SW480 (cell line): ENCODE data around the gene CAMTA1.

Experiments used
- DNase-seq: peaks from one replicate; pipeline ENCODE4 v3.0.0-alpha.2; 2016; ENCODE audit warnings: low spot score

CAMTA1 gene

GRCh38 chr1:7388141-7388487 lies 602.9 kb downstream of the CAMTA1 start:
- no peak for DNase-seq

- no peak for DNase-seq
Measured at GRCh38 chr1:7388488-7389185, 603.4 kb downstream of the CAMTA1 start.

- DNase-seq: no peak
Measured at GRCh38 chr1:7389201-7389905, 604.1 kb downstream of the CAMTA1 start.

- DNase-seq: no peak
Measured at GRCh38 chr1:7389906-7390603, 604.8 kb downstream of the CAMTA1 start.

GRCh38 chr1:7390604-7391000 lies 605.3 kb downstream of the CAMTA1 start:
- no peak for DNase-seq

- no peak for DNase-seq
Measured at GRCh38 chr1:7393136-7393535, 607.9 kb downstream of the CAMTA1 start.

- DNase-seq: no peak
Measured at GRCh38 chr1:7395251-7395650, 610.0 kb downstream of the CAMTA1 start.

GRCh38 chr1:7398982-7399381 lies 613.7 kb downstream of the CAMTA1 start:
- no peak for DNase-seq

GRCh38 chr1:7399514-7400125 lies 614.4 kb downstream of the CAMTA1 start:
- no peak for DNase-seq

GRCh38 chr1:7400566-7400965 lies 615.3 kb downstream of the CAMTA1 start:
- no peak for DNase-seq

- DNase-seq: peak; percentile 95
Measured at GRCh38 chr1:7401814-7402547, 616.7 kb downstream of the CAMTA1 start.

- DNase-seq: no peak
Measured at GRCh38 chr1:7402548-7402850, 617.2 kb downstream of the CAMTA1 start.

- DNase-seq: no peak
Measured at GRCh38 chr1:7403265-7404045, 618.2 kb downstream of the CAMTA1 start.

GRCh38 chr1:7404046-7404742 lies 618.9 kb downstream of the CAMTA1 start:
- DNase-seq: no peak

- no peak for DNase-seq
Measured at GRCh38 chr1:7405844-7406500, 620.7 kb downstream of the CAMTA1 start.

GRCh38 chr1:7406641-7407543 lies 621.6 kb downstream of the CAMTA1 start:
- DNase-seq: no peak

GRCh38 chr1:7407544-7407895 lies 622.3 kb downstream of the CAMTA1 start:
- no peak for DNase-seq

- DNase-seq: no peak
Measured at GRCh38 chr1:7407980-7408770, 622.9 kb downstream of the CAMTA1 start.

GRCh38 chr1:7408771-7409150 lies 623.5 kb downstream of the CAMTA1 start:
- no peak for DNase-seq
